Panc1 (cell line): ENCODE results near the gene ANKRD17. TPM values are rescaled to one million over a fixed set of nuclear protein-coding genes. Genes with fewer than 3 reads are reported as not detected.

Experiments used
- ATAC-seq: fragments of 200-7000 bp; cut with Tn5 transposase; 2 replicates; pipeline ENCODE4 v1.9.1; 2020; ENCODE audit warnings: mild to moderate bottlenecking, moderate library complexity
- BruUV-seq: library from RNA; stranded (reverse); fragments of 400-500 nt; replicated peaks from 2 replicates; lab custom pipeline; 2021; lab: Mats Ljungman, UMichigan
- CTCF ChIA-PET: fragments of 300-600 bp; sonication (Branson Sonifier 250); formaldehyde crosslinking; loops from one replicate; lab custom pipeline; 2022; ENCODE audit warnings: antibody characterized with exemption; lab: Charles Lee
- POLR2A ChIA-PET: fragments of 300-600 bp; sonication (Branson Sonifier 250); formaldehyde crosslinking; loops from one replicate; lab custom pipeline; 2022; ENCODE audit warnings: antibody characterized with exemption; lab: Charles Lee
- DNase-seq: peaks from one replicate; pipeline ENCODE4 v3.0.0-alpha.2; 2010; ENCODE audit warnings: low read depth, low spot score
- H3K27ac ChIP-seq: 2 replicates; pipeline ENCODE4 v1.5.1; 2011; ENCODE audit warnings: mild to moderate bottlenecking, low read length, inconsistent platforms
- H3K27me3 ChIP-seq: fragments of 200-500 bp; sonication (Bioruptor generic); 2 replicates; pipeline ENCODE4 v1.6.0; 2014; ENCODE audit warnings: low read length, inconsistent platforms; ENCODE audit not compliant: control insufficient read depth, insufficient read depth
- H3K36me3 ChIP-seq: fragments of 200-500 bp; sonication (Bioruptor generic); 2 replicates; pipeline ENCODE4 v1.5.1; 2014; ENCODE audit warnings: inconsistent platforms, mild to moderate bottlenecking, low read length, moderate library complexity; ENCODE audit not compliant: control insufficient read depth, insufficient read depth
- H3K4me1 ChIP-seq: 2 replicates; pipeline ENCODE4 v1.5.1; 2011; ENCODE audit warnings: inconsistent platforms, mild to moderate bottlenecking, low read length, moderate library complexity; ENCODE audit not compliant: control insufficient read depth, insufficient read depth
- H3K4me3 ChIP-seq, 2 experiments: 2 replicates each; pipeline ENCODE4 v1.5.1; 2011 to 2012; ENCODE audit warnings: low read depth in 2 of 2, low read length in 2 of 2, mild to moderate bottlenecking in 2 of 2, inconsistent platforms in 1 of 2, moderate library complexity in 1 of 2
- H3K9me3 ChIP-seq: fragments of 200-500 bp; sonication (Bioruptor generic); 2 replicates; pipeline ENCODE4 v1.5.1; 2014; ENCODE audit warnings: low read depth, mild to moderate bottlenecking, inconsistent platforms, low read length, moderate library complexity; ENCODE audit not compliant: control insufficient read depth, insufficient read depth
- POLR2AphosphoS5 ChIP-seq: IDR thresholded peaks from 2 replicates; pipeline ENCODE4 v1.6.1; 2012; ENCODE audit warnings: mild to moderate bottlenecking, low read depth, low read length, moderate library complexity
- SIN3A ChIP-seq: IDR thresholded peaks from 2 replicates; pipeline ENCODE4 v1.6.1; 2012; ENCODE audit warnings: low read depth, mild to moderate bottlenecking, low read length, moderate library complexity, borderline replicate concordance; ENCODE audit not compliant: insufficient read depth
- TCF7L2 ChIP-seq: IDR thresholded peaks from 2 replicates; pipeline ENCODE4 v1.6.1; 2011; ENCODE audit warnings: mild to moderate bottlenecking, low read depth, low read length, inconsistent platforms
- in situ Hi-C: cut with HindIII; loops from 2 replicates; pipeline ENCODE4 v1.10.0; 2016; ENCODE audit warnings: low sequenced_read_pairs, low pct_unique_long_range_greater_than_20kb
- intact Hi-C: fragments of 100-400 bp; cut with micrococcal nuclease; formaldehyde crosslinking; loops from one replicate; pipeline ENCODE4 v1.10.0; 2022; ENCODE audit not compliant: unreplicated experiment
- total RNA-seq: library from RNA; stranded (reverse); gene quantifications from one replicate; pipeline ENCODE4 v1.2.1, GENCODE V29; 2021; ENCODE audit not compliant: unreplicated experiment
- TF ChIP-seq, protein P1 (sequence below), 2 experiments: IDR thresholded peaks; 2 replicates each; pipeline ENCODE4 v1.6.1; 2011 to 2012; ENCODE audit warnings: low read depth in 2 of 2, control low read depth in 1 of 2, low read length in 1 of 2, mild to moderate bottlenecking in 1 of 2, moderate library complexity in 1 of 2; ENCODE audit not compliant: insufficient read depth in 1 of 2
- TF ChIP-seq, protein P2 (sequence below): fragments of 450-650 bp; IDR thresholded peaks from 2 replicates; pipeline ENCODE4 v1.5.1; 2017; ENCODE audit warnings: mild to moderate bottlenecking

ANKRD17 gene
- total RNA-seq, 1 experiment from 2014 or later: 38.5 TPM

DNA sequence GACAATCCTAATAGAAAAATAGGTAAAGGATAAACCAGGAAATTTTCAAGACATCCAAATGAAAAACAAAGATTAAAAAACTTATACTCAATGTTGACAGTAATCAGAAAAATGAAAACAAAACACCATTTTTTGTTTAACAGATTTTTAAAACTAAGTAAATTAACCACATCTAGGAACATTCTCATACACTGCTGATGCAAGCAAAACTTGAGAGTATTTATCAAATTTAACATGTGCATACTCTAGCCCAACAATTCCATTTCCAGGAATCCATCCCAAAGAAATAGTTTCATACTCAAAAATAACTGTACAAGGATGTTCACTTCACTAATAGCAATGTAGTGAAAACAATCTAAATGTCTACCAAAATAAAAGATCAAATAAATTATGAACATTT, 11.5 kb downstream of the ANKRD17 start:
- H3K36me3 ChIP-seq: no peaks in the 10 kb centered on the region
- no peak for ATAC-seq

DNA sequence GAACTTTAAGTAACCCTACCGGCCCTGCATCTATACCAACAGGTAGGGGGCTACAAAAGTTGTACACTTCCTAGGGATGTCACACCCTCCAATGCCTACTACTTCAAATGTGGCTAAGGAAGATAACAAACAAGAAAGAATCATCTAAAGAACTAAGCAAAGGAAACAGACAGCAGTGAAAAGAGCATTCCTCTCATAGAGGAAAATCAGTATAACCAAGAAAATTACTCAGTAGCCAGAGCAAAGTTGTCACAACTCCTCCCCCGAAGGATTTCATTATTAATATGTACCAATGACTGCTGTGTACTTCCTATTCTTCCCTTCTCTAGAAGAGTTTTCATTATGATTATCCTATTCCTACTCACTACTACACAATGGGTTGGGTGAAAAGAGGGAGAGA, 12.6 kb downstream of the ANKRD17 start:
- intact Hi-C loops: no loop called here

More for the DNA sequence above, 11.5 kb downstream of the ANKRD17 start:
- POLR2A ChIA-PET: no interaction called here
- Histone ChIP-seq H3K27me3 (no peaks in the 10 kb centered on the region), H3K27ac (no peak overlapping the region), H3K4me1 (no peaks in the 10 kb centered on the region; the same call in 1 of the 2 replicates), H3K4me3 (no peak overlapping the region), H3K9me3 (no peaks in the 10 kb centered on the region)
- in situ Hi-C loops (no loop called here), intact Hi-C loops (no loop called here)
- BruUV-seq: no TSS peak
- TF ChIP-seq, protein P1, sequence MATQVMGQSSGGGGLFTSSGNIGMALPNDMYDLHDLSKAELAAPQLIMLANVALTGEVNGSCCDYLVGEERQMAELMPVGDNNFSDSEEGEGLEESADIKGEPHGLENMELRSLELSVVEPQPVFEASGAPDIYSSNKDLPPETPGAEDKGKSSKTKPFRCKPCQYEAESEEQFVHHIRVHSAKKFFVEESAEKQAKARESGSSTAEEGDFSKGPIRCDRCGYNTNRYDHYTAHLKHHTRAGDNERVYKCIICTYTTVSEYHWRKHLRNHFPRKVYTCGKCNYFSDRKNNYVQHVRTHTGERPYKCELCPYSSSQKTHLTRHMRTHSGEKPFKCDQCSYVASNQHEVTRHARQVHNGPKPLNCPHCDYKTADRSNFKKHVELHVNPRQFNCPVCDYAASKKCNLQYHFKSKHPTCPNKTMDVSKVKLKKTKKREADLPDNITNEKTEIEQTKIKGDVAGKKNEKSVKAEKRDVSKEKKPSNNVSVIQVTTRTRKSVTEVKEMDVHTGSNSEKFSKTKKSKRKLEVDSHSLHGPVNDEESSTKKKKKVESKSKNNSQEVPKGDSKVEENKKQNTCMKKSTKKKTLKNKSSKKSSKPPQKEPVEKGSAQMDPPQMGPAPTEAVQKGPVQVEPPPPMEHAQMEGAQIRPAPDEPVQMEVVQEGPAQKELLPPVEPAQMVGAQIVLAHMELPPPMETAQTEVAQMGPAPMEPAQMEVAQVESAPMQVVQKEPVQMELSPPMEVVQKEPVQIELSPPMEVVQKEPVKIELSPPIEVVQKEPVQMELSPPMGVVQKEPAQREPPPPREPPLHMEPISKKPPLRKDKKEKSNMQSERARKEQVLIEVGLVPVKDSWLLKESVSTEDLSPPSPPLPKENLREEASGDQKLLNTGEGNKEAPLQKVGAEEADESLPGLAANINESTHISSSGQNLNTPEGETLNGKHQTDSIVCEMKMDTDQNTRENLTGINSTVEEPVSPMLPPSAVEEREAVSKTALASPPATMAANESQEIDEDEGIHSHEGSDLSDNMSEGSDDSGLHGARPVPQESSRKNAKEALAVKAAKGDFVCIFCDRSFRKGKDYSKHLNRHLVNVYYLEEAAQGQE (IDR thresholded peaks at IDR 0.05; ENCODE audit: insufficient read depth in 1 of 2, low read depth in 2 of 2, low read length in 1 of 2): no peak
- TF ChIP-seq POLR2AphosphoS5: no peak
- TF ChIP-seq, protein P2, sequence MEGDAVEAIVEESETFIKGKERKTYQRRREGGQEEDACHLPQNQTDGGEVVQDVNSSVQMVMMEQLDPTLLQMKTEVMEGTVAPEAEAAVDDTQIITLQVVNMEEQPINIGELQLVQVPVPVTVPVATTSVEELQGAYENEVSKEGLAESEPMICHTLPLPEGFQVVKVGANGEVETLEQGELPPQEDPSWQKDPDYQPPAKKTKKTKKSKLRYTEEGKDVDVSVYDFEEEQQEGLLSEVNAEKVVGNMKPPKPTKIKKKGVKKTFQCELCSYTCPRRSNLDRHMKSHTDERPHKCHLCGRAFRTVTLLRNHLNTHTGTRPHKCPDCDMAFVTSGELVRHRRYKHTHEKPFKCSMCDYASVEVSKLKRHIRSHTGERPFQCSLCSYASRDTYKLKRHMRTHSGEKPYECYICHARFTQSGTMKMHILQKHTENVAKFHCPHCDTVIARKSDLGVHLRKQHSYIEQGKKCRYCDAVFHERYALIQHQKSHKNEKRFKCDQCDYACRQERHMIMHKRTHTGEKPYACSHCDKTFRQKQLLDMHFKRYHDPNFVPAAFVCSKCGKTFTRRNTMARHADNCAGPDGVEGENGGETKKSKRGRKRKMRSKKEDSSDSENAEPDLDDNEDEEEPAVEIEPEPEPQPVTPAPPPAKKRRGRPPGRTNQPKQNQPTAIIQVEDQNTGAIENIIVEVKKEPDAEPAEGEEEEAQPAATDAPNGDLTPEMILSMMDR: no peak
- DNase-seq: no peak
- CTCF ChIA-PET: no interaction called here

More for the DNA sequence above, 12.6 kb downstream of the ANKRD17 start:
- CTCF ChIA-PET: interaction anchor here (0.7 kb wide), 1 partner anchor 8 kb away, joined by 3 read pairs; no protein-coding TSS in a partner anchor
- no TSS peak for BruUV-seq
- Histone ChIP-seq H3K27me3 (no peaks in the 10 kb centered on the region), H3K4me1 (no peaks in the 10 kb centered on the region; the same call in 1 of the 2 replicates), H3K27ac (no peak overlapping the region), H3K36me3 (no peaks in the 10 kb centered on the region), H3K9me3 (no peaks in the 10 kb centered on the region), H3K4me3 (no peak overlapping the region)
- TF ChIP-seq SIN3A: no peak
- TF ChIP-seq TCF7L2: no peak
- no peak for TF ChIP-seq POLR2AphosphoS5
- TF ChIP-seq, protein P2: no peak
- TF ChIP-seq, protein P1 (IDR thresholded peaks at IDR 0.05; ENCODE audit: insufficient read depth in 1 of 2, low read depth in 2 of 2, low read length in 1 of 2): no peak
- DNase-seq (no peak), ATAC-seq (no peak)
- POLR2A ChIA-PET: no interaction called here
- in situ Hi-C loops: no loop called here
